Thoracic aorta (tissue), 2 donors: ENCODE data around the gene PRKAG1. TPM values are rescaled to one million over a fixed set of nuclear protein-coding genes. Genes with fewer than 3 reads are reported as not detected.
A peak's percentile ranks its signal among the peaks of the same experiment; 100 is the strongest.

Source experiments
- ATAC-seq: fragments of 150-250 bp; one replicate; pipeline ENCODE4 v1.8.0; 2017; ENCODE audit warnings: low read depth; ENCODE audit not compliant: insufficient number of reproducible peaks, low FRiP score
- DNase-seq: peaks from one replicate; pipeline ENCODE4 v3.0.0-alpha.2; 2020; ENCODE audit warnings: low spot score
- H3K27ac ChIP-seq, 2 donors: fragments of 200-600 bp; sonication (generic); 1 replicate in 1 of 2; 2 replicates in 1 of 2; pipeline ENCODE4 v1.5.1; 2016; ENCODE audit warnings: mild to moderate bottlenecking in 2 of 2, moderate library complexity in 2 of 2
- H3K27me3 ChIP-seq: fragments of 200-600 bp; sonication (generic); replicated peaks from 2 replicates; pipeline ENCODE4 v1.6.0; 2016; ENCODE audit warnings: mild to moderate bottlenecking; ENCODE audit not compliant: insufficient read depth
- H3K36me3 ChIP-seq: fragments of 200-600 bp; sonication (generic); one replicate; pipeline ENCODE4 v1.5.1; 2016
- H3K4me1 ChIP-seq, 2 donors: fragments of 200-600 bp; sonication (generic); 1 replicate in 1 of 2; 2 replicates in 1 of 2; pipeline versions ENCODE4 v1.5.1 to v1.6.0; 2016; ENCODE audit warnings: low read depth in 2 of 2, mild to moderate bottlenecking in 1 of 2; ENCODE audit not compliant: control insufficient read depth in 1 of 2
- H3K4me3 ChIP-seq: fragments of 200-600 bp; sonication (generic); 2 replicates; pipeline ENCODE4 v1.5.1; 2016; ENCODE audit warnings: mild to moderate bottlenecking
- H3K9me3 ChIP-seq: fragments of 200-600 bp; sonication (generic); 2 replicates; pipeline ENCODE4 v1.5.1; 2016
- total RNA-seq, 2 donors: library from RNA; depleted of rRNA; stranded (reverse); fragments of >200 nt; gene quantifications; one replicate each; pipeline versions ENCODE4 v1.1.0 to v1.2.3, GENCODE V29; 2016
- TF ChIP-seq, protein P1 (sequence below): fragments of 200-600 bp; sonication (generic); IDR thresholded peaks from one replicate; pipeline ENCODE4 v1.5.1; 2019; ENCODE audit warnings: antibody characterized with exemption

Gene PRKAG1
- total RNA-seq, 2 donors from 2014 or later: 53.2 to 68.1 TPM

GRCh38 chr12:48985901-48986300, 32.7 kb downstream of the PRKAG1 start:
- no peaks in the 10 kb centered on the region for H3K27me3 ChIP-seq
- no peak for DNase-seq
- no peak overlapping the region for H3K27ac ChIP-seq
- ATAC-seq: no peak
- peaks cover 5 to 24% of the 10 kb centered on the region in 2 donors for H3K4me1 ChIP-seq
- no peak overlapping the region for H3K4me3 ChIP-seq
- H3K36me3 ChIP-seq: no peaks in the 10 kb centered on the region
- no peaks in the 10 kb centered on the region for H3K9me3 ChIP-seq
- TF ChIP-seq, protein P1, sequence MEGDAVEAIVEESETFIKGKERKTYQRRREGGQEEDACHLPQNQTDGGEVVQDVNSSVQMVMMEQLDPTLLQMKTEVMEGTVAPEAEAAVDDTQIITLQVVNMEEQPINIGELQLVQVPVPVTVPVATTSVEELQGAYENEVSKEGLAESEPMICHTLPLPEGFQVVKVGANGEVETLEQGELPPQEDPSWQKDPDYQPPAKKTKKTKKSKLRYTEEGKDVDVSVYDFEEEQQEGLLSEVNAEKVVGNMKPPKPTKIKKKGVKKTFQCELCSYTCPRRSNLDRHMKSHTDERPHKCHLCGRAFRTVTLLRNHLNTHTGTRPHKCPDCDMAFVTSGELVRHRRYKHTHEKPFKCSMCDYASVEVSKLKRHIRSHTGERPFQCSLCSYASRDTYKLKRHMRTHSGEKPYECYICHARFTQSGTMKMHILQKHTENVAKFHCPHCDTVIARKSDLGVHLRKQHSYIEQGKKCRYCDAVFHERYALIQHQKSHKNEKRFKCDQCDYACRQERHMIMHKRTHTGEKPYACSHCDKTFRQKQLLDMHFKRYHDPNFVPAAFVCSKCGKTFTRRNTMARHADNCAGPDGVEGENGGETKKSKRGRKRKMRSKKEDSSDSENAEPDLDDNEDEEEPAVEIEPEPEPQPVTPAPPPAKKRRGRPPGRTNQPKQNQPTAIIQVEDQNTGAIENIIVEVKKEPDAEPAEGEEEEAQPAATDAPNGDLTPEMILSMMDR: no peak

GRCh38 chr12:48985475-48985897, 33.1 kb downstream of the PRKAG1 start:
- TF ChIP-seq, protein P1: no peak
- ATAC-seq: no peak
- Histone ChIP-seq H3K36me3 (no peaks in the 10 kb centered on the region), H3K9me3 (no peaks in the 10 kb centered on the region), H3K27me3 (no peaks in the 10 kb centered on the region), H3K4me1 (peaks cover 9 to 29% of the 10 kb centered on the region in 2 donors), H3K4me3 (no peak overlapping the region), H3K27ac (no peak overlapping the region)
- DNase-seq: no peak

DNA sequence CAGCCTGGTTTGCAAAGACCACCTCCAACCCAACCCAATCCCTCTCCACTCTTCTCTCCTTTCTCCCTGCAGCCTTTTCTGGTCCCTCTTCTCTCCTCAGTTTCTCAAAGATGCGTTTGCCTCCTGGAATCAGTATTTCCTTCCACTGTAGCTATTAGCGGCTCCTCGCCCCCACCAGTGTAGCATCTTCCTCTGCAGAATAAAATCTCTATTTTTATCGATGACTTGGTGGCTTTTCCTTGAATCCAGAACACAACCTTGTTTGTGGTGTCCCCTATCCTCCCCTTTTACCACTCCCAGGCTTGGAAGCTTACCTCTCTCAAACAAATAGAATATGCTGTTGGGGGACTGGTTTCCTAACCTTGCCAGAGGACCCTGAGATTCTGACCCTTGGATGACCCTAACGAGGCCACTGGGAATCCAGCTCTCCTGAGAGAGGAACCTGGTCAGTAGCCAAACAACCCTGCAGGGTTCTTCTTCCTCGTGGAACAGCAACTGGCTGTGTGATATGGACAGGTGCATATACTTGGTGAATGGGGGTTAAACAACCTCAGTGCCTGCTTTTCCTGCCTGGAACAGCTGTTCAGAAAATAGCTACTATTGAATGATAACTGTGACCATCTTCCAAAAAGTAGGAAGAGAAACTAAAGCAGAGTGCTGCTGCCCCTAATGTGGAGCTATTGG, 36.0 kb downstream of the PRKAG1 start:
- Histone ChIP-seq H3K4me3 (no peak overlapping the region), H3K27ac (no peak overlapping the region), H3K27me3 (peaks cover 8% of the 10 kb centered on the region), H3K4me1 (peaks cover 32 to 57% of the 10 kb centered on the region in 2 donors), H3K9me3 (no peaks in the 10 kb centered on the region), H3K36me3 (no peaks in the 10 kb centered on the region)
- TF ChIP-seq, protein P1: no peak
- DNase-seq: no peak
- no peak for ATAC-seq

DNA sequence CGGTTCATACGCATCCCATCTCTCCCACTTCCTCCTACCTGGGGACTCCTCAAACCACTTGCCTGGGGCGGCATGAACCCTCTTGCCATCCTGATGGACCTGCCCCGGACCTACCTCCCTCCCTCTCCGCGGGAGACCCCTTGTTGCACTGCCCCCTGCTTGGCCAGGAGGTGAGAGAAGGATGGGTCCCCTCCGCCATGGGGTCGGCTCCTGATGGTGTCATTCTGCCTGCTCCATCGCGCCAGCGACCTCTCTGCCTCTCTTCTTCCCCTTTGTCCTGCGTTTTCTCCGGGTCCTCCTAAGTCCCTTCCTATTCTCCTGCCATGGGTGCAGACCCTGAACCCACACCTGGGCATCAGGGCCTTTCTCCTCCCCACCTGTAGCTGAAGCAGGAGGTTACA, 36.8 kb downstream of the PRKAG1 start:
- no peaks in the 10 kb centered on the region for H3K36me3 ChIP-seq
- no peak for DNase-seq
- no peaks in the 10 kb centered on the region for H3K9me3 ChIP-seq
- TF ChIP-seq, protein P1: no peak
- no peak overlapping the region for H3K27ac ChIP-seq
- peaks cover 14% of the 10 kb centered on the region for H3K27me3 ChIP-seq
- no peak for ATAC-seq
- H3K4me1 ChIP-seq: peaks cover 32 to 57% of the 10 kb centered on the region in 2 donors
- peak overlapping the region; percentile 63 for H3K4me3 ChIP-seq

GRCh38 chr12:48980953-48981756, 37.4 kb downstream of the PRKAG1 start:
- TF ChIP-seq, protein P1: no peak
- Histone ChIP-seq H3K9me3 (no peaks in the 10 kb centered on the region), H3K36me3 (no peaks in the 10 kb centered on the region), H3K27me3 (peaks cover 15% of the 10 kb centered on the region), H3K27ac (no peak overlapping the region), H3K4me1 (peaks cover 32 to 55% of the 10 kb centered on the region in 2 donors), H3K4me3 (peak overlapping the region; percentile 63)
- ATAC-seq: no peak
- DNase-seq: no peak
